Mammary epithelial cell (primary cell): Measurements from ENCODE around the gene C1D.

Experiments used
- EZH2 ChIP-seq: IDR thresholded peaks from 2 replicates; pipeline ENCODE4 v1.6.1; 2012; ENCODE audit warnings: low read length, inconsistent platforms, borderline replicate concordance
- TF ChIP-seq, protein P1 (sequence below), 2 donors: IDR thresholded peaks in 1 of 2; conservative IDR thresholded peaks in 1 of 2; 2 replicates each; pipeline ENCODE4 v1.5.1; 2011 to 2012; ENCODE audit warnings: inconsistent platforms in 2 of 2, low read length in 2 of 2, mild to moderate bottlenecking in 2 of 2, control low read depth in 1 of 2, low read depth in 1 of 2; ENCODE audit not compliant: insufficient read depth in 1 of 2; ENCODE audit errors: extremely low read depth in 1 of 2

DNA sequence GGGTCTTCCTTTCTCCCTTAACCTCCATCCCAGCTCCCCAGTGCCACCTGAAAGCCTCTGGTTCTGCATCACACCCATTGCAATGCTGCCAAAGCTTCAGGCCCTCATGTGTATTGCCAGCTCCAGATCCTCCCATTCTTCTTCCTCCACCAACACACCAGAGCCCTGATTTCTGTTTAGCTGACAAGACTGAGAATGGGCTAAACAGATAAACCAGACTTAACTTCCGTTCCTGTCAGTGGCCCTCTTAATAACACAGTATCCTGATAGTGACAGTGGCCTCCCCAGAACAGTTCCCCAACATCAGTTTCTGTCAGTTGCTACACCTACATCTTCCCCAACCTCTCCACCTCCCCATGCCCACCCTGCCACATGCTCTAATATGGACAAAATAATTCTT, 31.3 kb upstream of the C1D start:
- TF ChIP-seq, protein P1, sequence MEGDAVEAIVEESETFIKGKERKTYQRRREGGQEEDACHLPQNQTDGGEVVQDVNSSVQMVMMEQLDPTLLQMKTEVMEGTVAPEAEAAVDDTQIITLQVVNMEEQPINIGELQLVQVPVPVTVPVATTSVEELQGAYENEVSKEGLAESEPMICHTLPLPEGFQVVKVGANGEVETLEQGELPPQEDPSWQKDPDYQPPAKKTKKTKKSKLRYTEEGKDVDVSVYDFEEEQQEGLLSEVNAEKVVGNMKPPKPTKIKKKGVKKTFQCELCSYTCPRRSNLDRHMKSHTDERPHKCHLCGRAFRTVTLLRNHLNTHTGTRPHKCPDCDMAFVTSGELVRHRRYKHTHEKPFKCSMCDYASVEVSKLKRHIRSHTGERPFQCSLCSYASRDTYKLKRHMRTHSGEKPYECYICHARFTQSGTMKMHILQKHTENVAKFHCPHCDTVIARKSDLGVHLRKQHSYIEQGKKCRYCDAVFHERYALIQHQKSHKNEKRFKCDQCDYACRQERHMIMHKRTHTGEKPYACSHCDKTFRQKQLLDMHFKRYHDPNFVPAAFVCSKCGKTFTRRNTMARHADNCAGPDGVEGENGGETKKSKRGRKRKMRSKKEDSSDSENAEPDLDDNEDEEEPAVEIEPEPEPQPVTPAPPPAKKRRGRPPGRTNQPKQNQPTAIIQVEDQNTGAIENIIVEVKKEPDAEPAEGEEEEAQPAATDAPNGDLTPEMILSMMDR (conservative IDR thresholded peaks at IDR 0.05 in 1 of 2, IDR thresholded peaks at IDR 0.05 in 1 of 2; ENCODE audit: extremely low read depth in 1 of 2, insufficient read depth in 1 of 2, low read depth in 1 of 2, low read length in 2 of 2), result no peak
- TF ChIP-seq EZH2, result no peak
